Tibial nerve (tissue), 4 donors: ENCODE results near the gene NGEF. TPM values are rescaled to one million over a fixed set of nuclear protein-coding genes. Genes with fewer than 3 reads are reported as not detected.

ENCODE experiments used
- DNase-seq, 2 donors: peaks; one replicate each; pipeline ENCODE4 v3.0.0-alpha.2; 2019; ENCODE audit warnings: low spot score in 2 of 2
- H3K27ac ChIP-seq, 4 donors: fragments of 200-600 bp; sonication (generic) in 3 of 4; one replicate each; pipeline ENCODE4 v1.5.1; 2017 to 2019; ENCODE audit warnings: mild to moderate bottlenecking in 1 of 4
- H3K27me3 ChIP-seq, 2 donors: fragments of 200-600 bp; sonication (generic) in 1 of 2; one replicate each; pipeline versions ENCODE4 v1.5.1 to v1.6.0; 2017 to 2019
- H3K36me3 ChIP-seq, 3 donors: fragments of 200-600 bp; sonication (generic); one replicate each; pipeline ENCODE4 v1.5.1; 2018 to 2019
- H3K4me1 ChIP-seq, 4 donors: fragments of 200-600 bp; sonication (generic) in 3 of 4; one replicate each; pipeline ENCODE4 v1.5.1; 2017 to 2019
- H3K4me3 ChIP-seq, 4 donors: fragments of 200-600 bp; sonication (generic) in 3 of 4; one replicate each; pipeline ENCODE4 v1.5.1; 2017 to 2019; ENCODE audit warnings: mild to moderate bottlenecking in 1 of 4, moderate library complexity in 1 of 4
- H3K9me3 ChIP-seq, 4 donors: fragments of 200-600 bp; sonication (generic) in 3 of 4; one replicate each; pipeline ENCODE4 v1.5.1; 2017 to 2019
- CTCF ChIP-seq, 5 experiments: fragments of 200-600 bp in 3 of 5; fragments of 450-650 bp in 2 of 5; sonication (generic) in 3 of 5; IDR thresholded peaks; one replicate each; pipeline ENCODE4 v1.5.1; 2016 to 2019; ENCODE audit warnings: antibody characterized with exemption in 5 of 5, mild to moderate bottlenecking in 3 of 5, moderate library complexity in 2 of 5
- EP300 ChIP-seq, 2 donors: sonication (generic); formaldehyde crosslinking; IDR thresholded peaks; one replicate each; pipeline ENCODE4 v1.6.1; 2017; ENCODE audit warnings: antibody characterized with exemption in 2 of 2, mild to moderate bottlenecking in 1 of 2
- POLR2A ChIP-seq, 2 donors: fragments of 450-650 bp; IDR thresholded peaks; one replicate each; pipeline ENCODE4 v1.6.1; 2017; ENCODE audit warnings: antibody characterized with exemption in 2 of 2, mild to moderate bottlenecking in 2 of 2, moderate library complexity in 2 of 2
- WGBS, 2 donors: methylation state at CpG; one replicate each; pipeline ENCODE4 v1.1.5; 2018; 5-methylcytosine and 5-hydroxymethylcytosine counted together
- small RNA-seq: library from RNA; depleted of rRNA; stranded (forward); fragments of <200 nt; gene quantifications from one replicate; pipeline ENCODE3, GENCODE V24; 2016
- total RNA-seq, 4 donors: library from RNA; depleted of rRNA; stranded (reverse); fragments of >200 nt; gene quantifications; one replicate each; pipeline ENCODE4 v1.1.0, GENCODE V29; 2016

NGEF gene
- total RNA-seq, 4 donors from 2014 or later: 12.9 to 47.6 (median 22.7) TPM

- 95 to 100% methylated on average over 1 of the region's 1 CpG for WGBS, 2 donors
- Histone ChIP-seq H3K27ac (no peak overlapping the region), H3K4me3 (no peak overlapping the region), H3K36me3 (peaks cover 0 to 87% (median 12%) of the 10 kb centered on the region in 3 donors), H3K9me3 (no peaks in the 10 kb centered on the region), H3K4me1 (peaks cover 0 to 20% (median 8%) of the 10 kb centered on the region in 4 donors), H3K27me3 (no peaks in the 10 kb centered on the region)
- TF ChIP-seq CTCF (IDR thresholded peaks at IDR 0.05): no peak
- TF ChIP-seq POLR2A (IDR thresholded peaks at IDR 0.05): no peak
- TF ChIP-seq EP300 (IDR thresholded peaks at IDR 0.05): no peak
- DNase-seq: no peak
Observed at GRCh38 chr2:232833830-232834229, 179.2 kb downstream of the NGEF start.

- no peaks in the 10 kb centered on the region for H3K9me3 ChIP-seq
- H3K27me3 ChIP-seq: no peaks in the 10 kb centered on the region
- 89 to 92% methylated on average over 3 of the region's 3 CpGs for WGBS, 2 donors
- H3K27ac ChIP-seq: no peak overlapping the region
- no peak overlapping the region for H3K4me3 ChIP-seq
- peaks cover 0 to 75% (median 12%) of the 10 kb centered on the region in 3 donors for H3K36me3 ChIP-seq
- TF ChIP-seq CTCF (IDR thresholded peaks at IDR 0.05): no peak
- no peak for TF ChIP-seq EP300 (IDR thresholded peaks at IDR 0.05)
- no peak for TF ChIP-seq POLR2A (IDR thresholded peaks at IDR 0.05)
- DNase-seq: no peak
- peaks cover 0 to 9% (median 0%) of the 10 kb centered on the region in 4 donors for H3K4me1 ChIP-seq
Observed at GRCh38 chr2:232831496-232831895, 181.6 kb downstream of the NGEF start.

GRCh38 chr2:232829988-232830387 is 183.1 kb downstream of the NGEF start:
- 92 to 97% methylated on average over 3 of the region's 3 CpGs for WGBS, 2 donors
- no peak for TF ChIP-seq EP300 (IDR thresholded peaks at IDR 0.05)
- no peak for TF ChIP-seq CTCF (IDR thresholded peaks at IDR 0.05)
- no peak for TF ChIP-seq POLR2A (IDR thresholded peaks at IDR 0.05)
- no peak for DNase-seq
- H3K4me3 ChIP-seq: no peak overlapping the region
- H3K27ac ChIP-seq: no peak overlapping the region
- H3K9me3 ChIP-seq: no peaks in the 10 kb centered on the region
- H3K27me3 ChIP-seq: no peaks in the 10 kb centered on the region
- no peaks in the 10 kb centered on the region for H3K4me1 ChIP-seq
- peaks cover 0 to 78% (median 12%) of the 10 kb centered on the region in 3 donors for H3K36me3 ChIP-seq

Small RNA genes lying within 50 kb of the gene (small RNA-seq; reads per million reads assigned to genes)
- gene RF00019: not detected

Other genes with a start within 250 kb of the NGEF start
- not detected for gene KCNJ13, start 236.7 kb downstream of the NGEF start, total RNA-seq
- gene SNORC, start 143.0 kb downstream of the NGEF start, total RNA-seq: 10 to 100 TPM in 3 of 4 donors, 1 to 10 TPM in 1; 6.9 to 24.0 (median 10.7) TPM
- not detected for gene NEU2, start 19.4 kb upstream of the NGEF start, total RNA-seq
- gene INPP5D, start 47.1 kb upstream of the NGEF start, total RNA-seq: 10 to 100 TPM; 22.8 to 55.3 (median 42.1) TPM
- 10 to 100 TPM; 16.7 to 44.1 (median 33.6) TPM for gene ATG16L1, start 238.4 kb upstream of the NGEF start, total RNA-seq